Lower leg skin (tissue), 3 donors: ENCODE results near the gene CEP192.

Experiments
- POLR2A ChIP-seq, 2 donors: fragments of 450-650 bp; IDR thresholded peaks; one replicate each; pipeline ENCODE4 v1.6.1; 2016 to 2017; ENCODE audit warnings: antibody characterized with exemption in 2 of 2, mild to moderate bottlenecking in 1 of 2, moderate library complexity in 1 of 2
- TF ChIP-seq, protein P1 (sequence below), 3 donors: fragments of 450-650 bp; IDR thresholded peaks; one replicate each; pipeline ENCODE4 v1.5.1; 2016; ENCODE audit warnings: antibody characterized with exemption in 3 of 3, mild to moderate bottlenecking in 3 of 3, moderate library complexity in 2 of 3

DNA sequence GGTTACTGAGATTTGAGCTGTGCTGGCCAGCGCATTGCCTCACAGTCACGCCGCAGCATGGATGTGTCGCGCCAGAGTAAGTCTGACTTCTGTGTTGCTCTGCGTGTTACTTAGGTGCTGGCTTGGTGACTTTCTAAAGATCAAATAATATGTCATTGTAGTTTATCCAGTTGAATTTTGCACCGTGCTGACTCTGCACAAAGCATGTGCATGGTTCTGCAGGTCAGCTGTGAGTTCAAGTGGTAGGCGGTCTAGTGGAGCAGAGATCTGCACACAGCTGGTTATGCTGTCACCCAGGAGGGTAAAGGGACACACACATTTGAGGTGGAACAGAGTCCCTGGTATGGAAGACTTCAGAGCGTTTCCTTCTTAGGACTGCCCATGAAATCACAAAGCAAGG, 105.1 kb downstream of the CEP192 start:
- TF ChIP-seq POLR2A (IDR thresholded peaks at IDR 0.05) = no peak
- TF ChIP-seq, protein P1, sequence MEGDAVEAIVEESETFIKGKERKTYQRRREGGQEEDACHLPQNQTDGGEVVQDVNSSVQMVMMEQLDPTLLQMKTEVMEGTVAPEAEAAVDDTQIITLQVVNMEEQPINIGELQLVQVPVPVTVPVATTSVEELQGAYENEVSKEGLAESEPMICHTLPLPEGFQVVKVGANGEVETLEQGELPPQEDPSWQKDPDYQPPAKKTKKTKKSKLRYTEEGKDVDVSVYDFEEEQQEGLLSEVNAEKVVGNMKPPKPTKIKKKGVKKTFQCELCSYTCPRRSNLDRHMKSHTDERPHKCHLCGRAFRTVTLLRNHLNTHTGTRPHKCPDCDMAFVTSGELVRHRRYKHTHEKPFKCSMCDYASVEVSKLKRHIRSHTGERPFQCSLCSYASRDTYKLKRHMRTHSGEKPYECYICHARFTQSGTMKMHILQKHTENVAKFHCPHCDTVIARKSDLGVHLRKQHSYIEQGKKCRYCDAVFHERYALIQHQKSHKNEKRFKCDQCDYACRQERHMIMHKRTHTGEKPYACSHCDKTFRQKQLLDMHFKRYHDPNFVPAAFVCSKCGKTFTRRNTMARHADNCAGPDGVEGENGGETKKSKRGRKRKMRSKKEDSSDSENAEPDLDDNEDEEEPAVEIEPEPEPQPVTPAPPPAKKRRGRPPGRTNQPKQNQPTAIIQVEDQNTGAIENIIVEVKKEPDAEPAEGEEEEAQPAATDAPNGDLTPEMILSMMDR (IDR thresholded peaks at IDR 0.05) = no peak
